Keratinocyte (primary cell): ENCODE measurements around the gene MIGA2. TPM values are rescaled to one million over a fixed set of nuclear protein-coding genes. Genes with fewer than 3 reads are reported as not detected.

ENCODE experiments used
- DNase-seq: peaks from one replicate; pipeline ENCODE4 v3.0.0-alpha.2; 2011; ENCODE audit warnings: low read depth, missing footprints, low spot score
- FAIRE-seq: peaks from 2 replicates; lab custom pipeline; 2011; peaks lifted over from hg19 to GRCh38; lab: Jason Lieb, UNC
- H2AFZ ChIP-seq: 2 replicates; pipeline ENCODE4 v1.6.0; 2012; ENCODE audit warnings: low read length, control low read depth, inconsistent platforms; ENCODE audit not compliant: control insufficient read depth
- H3K27ac ChIP-seq: 2 replicates; pipeline ENCODE4 v1.5.1; 2011; ENCODE audit warnings: low read length; ENCODE audit not compliant: control insufficient read depth, insufficient read depth
- H3K27me3 ChIP-seq: 3 replicates; pipeline ENCODE4 v1.6.0; 2011; ENCODE audit warnings: low read length; ENCODE audit not compliant: control insufficient read depth, insufficient read depth; ENCODE audit errors: extremely low read depth
- H3K36me3 ChIP-seq, 2 experiments: 2 replicates in 1 of 2; 3 replicates in 1 of 2; pipeline ENCODE4 v1.5.1; 2011; ENCODE audit warnings: low read length in 2 of 2, mild to moderate bottlenecking in 1 of 2; ENCODE audit not compliant: control insufficient read depth in 2 of 2, insufficient read depth in 2 of 2; ENCODE audit errors: extremely low read depth in 1 of 2
- H3K4me1 ChIP-seq: 3 replicates; pipeline ENCODE4 v1.5.1; 2011; ENCODE audit warnings: low read length; ENCODE audit not compliant: control insufficient read depth, insufficient read depth; ENCODE audit errors: extremely low read depth
- H3K4me2 ChIP-seq: 3 replicates; pipeline ENCODE4 v1.6.0; 2011; ENCODE audit warnings: low read depth, low read length; ENCODE audit not compliant: control insufficient read depth, insufficient read depth; ENCODE audit errors: extremely low read depth
- H3K4me3 ChIP-seq, 3 experiments: fragments of 200-600 bp in 1 of 3; sonication (generic) in 1 of 3; 2 replicates in 2 of 3; 3 replicates in 1 of 3; pipeline ENCODE4 v1.5.1; 2011 to 2016; ENCODE audit warnings: low read length in 3 of 3, mild to moderate bottlenecking in 3 of 3, control low read depth in 2 of 3, inconsistent platforms in 1 of 3, low read depth in 1 of 3, mixed read lengths in 1 of 3, mixed run types in 1 of 3, moderate library complexity in 1 of 3; ENCODE audit not compliant: control insufficient read depth in 2 of 3, insufficient read depth in 2 of 3; ENCODE audit errors: extremely low read depth in 1 of 3
- H3K79me2 ChIP-seq: 2 replicates; pipeline ENCODE4 v1.6.0; 2012; ENCODE audit warnings: low read length; ENCODE audit not compliant: control insufficient read depth, insufficient read depth
- H3K9ac ChIP-seq: 3 replicates; pipeline ENCODE4 v1.6.0; 2011; ENCODE audit warnings: low read length; ENCODE audit not compliant: control insufficient read depth, insufficient read depth; ENCODE audit errors: extremely low read depth
- H3K9me1 ChIP-seq: 3 replicates; pipeline ENCODE4 v1.6.0; 2011; ENCODE audit warnings: low read length; ENCODE audit not compliant: control insufficient read depth, insufficient read depth; ENCODE audit errors: extremely low read depth
- H3K9me3 ChIP-seq: 2 replicates; pipeline ENCODE4 v1.5.1; 2012; ENCODE audit warnings: low read depth, low read length; ENCODE audit not compliant: control insufficient read depth
- H4K20me1 ChIP-seq: 3 replicates; pipeline ENCODE4 v1.6.0; 2011; ENCODE audit warnings: low read length; ENCODE audit not compliant: control insufficient read depth, insufficient read depth; ENCODE audit errors: extremely low read depth
- EZH2 ChIP-seq: IDR thresholded peaks from one replicate; pipeline ENCODE4 v1.6.1; 2012; ENCODE audit warnings: inconsistent platforms, mild to moderate bottlenecking, low read length, moderate library complexity
- dilution Hi-C: fragments of 300-500 bp; cut with MboI; formaldehyde crosslinking; loops from one replicate; pipeline ENCODE4 v1.7.0; 2020; ENCODE audit warnings: low sequenced_read_pairs; ENCODE audit not compliant: extremely low pct_ligation_motif_present
- polyA plus RNA-seq, 5 experiments: library from polyadenylated mRNA; depleted of rRNA in 3 of 5; stranded (reverse) in 3 of 5; stranded (forward) in 1 of 5; unstranded in 1 of 5; fragments of >200 nt; gene quantifications; 1 replicate in 1 of 5; 2 replicates in 3 of 5; 3 replicates in 1 of 5; pipeline versions ENCODE4 v1.2.1 to v1.2.3, GENCODE V29; 2011 to 2012; ENCODE audit warnings: missing spikeins in 2 of 5, low read depth in 1 of 5, low replicate concordance in 1 of 5
- TF ChIP-seq, protein P1 (sequence below), 3 experiments: IDR thresholded peaks in 1 of 3; conservative IDR thresholded peaks in 1 of 3; optimal IDR thresholded peaks in 1 of 3; 2 replicates in 2 of 3; 3 replicates in 1 of 3; pipeline versions ENCODE3 to v1.5.1; 2011; ENCODE audit warnings: low read length in 3 of 3, mild to moderate bottlenecking in 3 of 3, moderate library complexity in 2 of 3, control low read depth in 1 of 3, inconsistent platforms in 1 of 3; ENCODE audit not compliant: insufficient read depth in 2 of 3; ENCODE audit errors: extremely low read depth in 1 of 3

MIGA2 gene
- polyA plus RNA-seq, 1 donor (not counting 4 experiments of a cell fraction or from before 2014, with no cell fraction given) = 8.5 TPM

DNA sequence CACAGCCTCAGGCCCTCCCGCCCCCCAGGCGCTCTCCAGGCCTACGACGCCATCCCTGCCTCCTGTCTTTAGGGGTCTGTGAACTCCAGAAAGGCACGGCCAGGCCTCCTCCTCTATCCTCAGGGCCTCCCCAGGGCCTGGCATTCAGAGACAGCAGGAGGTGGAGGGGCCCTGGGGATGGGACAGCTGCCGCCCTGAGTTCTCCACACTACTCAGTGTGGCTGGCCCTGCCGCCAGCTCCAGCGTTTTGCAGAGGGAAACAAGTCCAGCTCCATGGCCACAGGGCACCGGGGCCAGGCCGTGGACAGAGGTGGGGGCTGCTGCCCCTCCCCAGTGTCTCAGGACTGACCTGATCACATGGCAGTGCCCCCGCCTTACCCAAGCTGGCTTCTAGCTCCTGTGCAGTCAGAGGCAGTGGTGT lies 24.7 kb upstream of the MIGA2 start:
- H3K36me3 ChIP-seq = peaks cover 25 to 27% of the 10 kb centered on the region in 2 experiments
- no peaks in the 10 kb centered on the region for H3K79me2 ChIP-seq
- DNase-seq = no peak
- no peak overlapping the region for H3K9ac ChIP-seq
- H3K9me3 ChIP-seq = no peaks in the 10 kb centered on the region
- peaks cover 5% of the 10 kb centered on the region for H3K4me1 ChIP-seq
- no peak for FAIRE-seq
- H3K27me3 ChIP-seq = no peaks in the 10 kb centered on the region
- H3K9me1 ChIP-seq = no peaks in the 10 kb centered on the region
- no peak overlapping the region for H3K4me2 ChIP-seq
- H3K4me3 ChIP-seq = no peak overlapping the region
- no peak overlapping the region for H3K27ac ChIP-seq
- TF ChIP-seq, protein P1, sequence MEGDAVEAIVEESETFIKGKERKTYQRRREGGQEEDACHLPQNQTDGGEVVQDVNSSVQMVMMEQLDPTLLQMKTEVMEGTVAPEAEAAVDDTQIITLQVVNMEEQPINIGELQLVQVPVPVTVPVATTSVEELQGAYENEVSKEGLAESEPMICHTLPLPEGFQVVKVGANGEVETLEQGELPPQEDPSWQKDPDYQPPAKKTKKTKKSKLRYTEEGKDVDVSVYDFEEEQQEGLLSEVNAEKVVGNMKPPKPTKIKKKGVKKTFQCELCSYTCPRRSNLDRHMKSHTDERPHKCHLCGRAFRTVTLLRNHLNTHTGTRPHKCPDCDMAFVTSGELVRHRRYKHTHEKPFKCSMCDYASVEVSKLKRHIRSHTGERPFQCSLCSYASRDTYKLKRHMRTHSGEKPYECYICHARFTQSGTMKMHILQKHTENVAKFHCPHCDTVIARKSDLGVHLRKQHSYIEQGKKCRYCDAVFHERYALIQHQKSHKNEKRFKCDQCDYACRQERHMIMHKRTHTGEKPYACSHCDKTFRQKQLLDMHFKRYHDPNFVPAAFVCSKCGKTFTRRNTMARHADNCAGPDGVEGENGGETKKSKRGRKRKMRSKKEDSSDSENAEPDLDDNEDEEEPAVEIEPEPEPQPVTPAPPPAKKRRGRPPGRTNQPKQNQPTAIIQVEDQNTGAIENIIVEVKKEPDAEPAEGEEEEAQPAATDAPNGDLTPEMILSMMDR (optimal IDR thresholded peaks at IDR 0.05 in 1 of 3, IDR thresholded peaks at IDR 0.05 in 1 of 3, conservative IDR thresholded peaks at IDR 0.05 in 1 of 3; ENCODE audit: extremely low read depth in 1 of 3, insufficient read depth in 2 of 3, low read length in 3 of 3) = no peak
- H2AFZ ChIP-seq = no peak overlapping the region
- dilution Hi-C loops = no loop called here
- H4K20me1 ChIP-seq = peaks cover 3% of the 10 kb centered on the region

GRCh38 chr9:129012343-129012742 lies 24.1 kb upstream of the MIGA2 start:
- Histone ChIP-seq H2AFZ (no peak overlapping the region), H4K20me1 (no peaks in the 10 kb centered on the region), H3K9me1 (no peaks in the 10 kb centered on the region), H3K36me3 (peaks cover 20 to 25% of the 10 kb centered on the region in 2 experiments), H3K27me3 (no peaks in the 10 kb centered on the region), H3K79me2 (no peaks in the 10 kb centered on the region), H3K9ac (no peak overlapping the region), H3K4me2 (no peak overlapping the region), H3K9me3 (no peaks in the 10 kb centered on the region), H3K27ac (no peak overlapping the region), H3K4me3 (no peak overlapping the region), H3K4me1 (peaks cover 4% of the 10 kb centered on the region)
- TF ChIP-seq, protein P1 (optimal IDR thresholded peaks at IDR 0.05 in 1 of 3, IDR thresholded peaks at IDR 0.05 in 1 of 3, conservative IDR thresholded peaks at IDR 0.05 in 1 of 3; ENCODE audit: extremely low read depth in 1 of 3, insufficient read depth in 2 of 3, low read length in 3 of 3) = no peak
- no peak for TF ChIP-seq EZH2
- no peak for FAIRE-seq
- dilution Hi-C loops = no loop called here
- DNase-seq = no peak
